GM23338 (cell line): Measurements from ENCODE around the gene WSB2. TPM values are rescaled to one million over a fixed set of nuclear protein-coding genes. Genes with fewer than 3 reads are reported as not detected.

Source experiments
- ATAC-seq: fragments of 200-7000 bp; cut with Tn5 transposase; 3 replicates; pipeline ENCODE4 v1.9.1; 2020
- DNase-seq: peaks from one replicate; pipeline ENCODE4 v3.0.0-alpha.2; 2015; ENCODE audit warnings: low spot score
- H2AFZ ChIP-seq: fragments of 200-600 bp; sonication (generic); 2 replicates; pipeline ENCODE4 v1.8.0; 2016; ENCODE audit warnings: antibody characterized with exemption, mild to moderate bottlenecking, moderate library complexity
- H3F3A ChIP-seq: fragments of 200-600 bp; sonication (generic); replicated peaks from 2 replicates; pipeline ENCODE4 v1.8.0; 2017; ENCODE audit warnings: antibody characterized with exemption, mixed run types, low read depth
- H3K27ac ChIP-seq: fragments of 200-600 bp; sonication (generic); 2 replicates; pipeline ENCODE4 v1.6.1; 2016; ENCODE audit warnings: low read depth
- H3K27me3 ChIP-seq: fragments of 200-600 bp; sonication (generic); 2 replicates; pipeline ENCODE4 v1.8.0; 2016; ENCODE audit warnings: mild to moderate bottlenecking, mixed run types, moderate library complexity; ENCODE audit not compliant: insufficient read depth
- H3K36me3 ChIP-seq: fragments of 200-600 bp; sonication (generic); 2 replicates; pipeline ENCODE4 v1.8.0; 2016; ENCODE audit warnings: mild to moderate bottlenecking; ENCODE audit not compliant: insufficient read depth
- H3K4me1 ChIP-seq: fragments of 200-600 bp; sonication (generic); 2 replicates; pipeline ENCODE4 v1.8.0; 2016; ENCODE audit warnings: mild to moderate bottlenecking, moderate library complexity; ENCODE audit not compliant: insufficient read depth
- H3K4me2 ChIP-seq: fragments of 200-600 bp; sonication (generic); 2 replicates; pipeline ENCODE4 v1.7.1; 2017; ENCODE audit warnings: mixed run types
- H3K4me3 ChIP-seq: fragments of 200-600 bp; sonication (generic); 2 replicates; pipeline ENCODE4 v1.6.1; 2016; ENCODE audit warnings: mixed run types
- H3K79me2 ChIP-seq: fragments of 200-600 bp; sonication (generic); replicated peaks from 2 replicates; pipeline ENCODE4 v1.8.0; 2017; ENCODE audit warnings: mild to moderate bottlenecking; ENCODE audit not compliant: insufficient read depth
- H3K9me2 ChIP-seq: fragments of 200-600 bp; sonication (generic); 2 replicates; pipeline ENCODE4 v1.8.0; 2017; ENCODE audit not compliant: insufficient read depth
- H4K20me1 ChIP-seq: fragments of 200-600 bp; sonication (generic); replicated peaks from 2 replicates; pipeline ENCODE4 v1.8.0; 2017; ENCODE audit warnings: mild to moderate bottlenecking; ENCODE audit not compliant: insufficient read depth
- H3K27ac Mint-ChIP-seq: 2 replicates; pipeline ENCODE4 v1.8.0; 2020; ENCODE audit warnings: inconsistent platforms, mild to moderate bottlenecking, moderate library complexity, mixed read lengths
- H3K27me3 Mint-ChIP-seq: 3 replicates; pipeline ENCODE4 v1.8.0; 2022; ENCODE audit warnings: low read depth, mild to moderate bottlenecking, moderate library complexity, mixed read lengths, inconsistent platforms; ENCODE audit not compliant: insufficient read depth, poor library complexity
- H3K36me3 Mint-ChIP-seq: 3 replicates; pipeline ENCODE4 v1.8.0; 2021; ENCODE audit warnings: low read depth, mild to moderate bottlenecking, inconsistent platforms, moderate library complexity, mixed read lengths
- H3K4me1 Mint-ChIP-seq: 3 replicates; pipeline ENCODE4 v1.8.0; 2020; ENCODE audit warnings: mild to moderate bottlenecking, inconsistent platforms, mixed read lengths
- H3K4me3 Mint-ChIP-seq: 3 replicates; pipeline ENCODE4 v1.8.0; 2021; ENCODE audit warnings: moderate library complexity, mild to moderate bottlenecking, inconsistent platforms, mixed read lengths
- H3K9me3 Mint-ChIP-seq: 3 replicates; pipeline ENCODE4 v1.8.0; 2020; ENCODE audit warnings: moderate library complexity, mild to moderate bottlenecking, inconsistent platforms, mixed read lengths
- CREB1 ChIP-seq: fragments of 250-450 bp; sonication (Bioruptor Pico); IDR thresholded peaks from 2 replicates; pipeline ENCODE4 v1.5.0; 2020; ENCODE audit warnings: low read depth, mild to moderate bottlenecking, moderate library complexity
- EZH2 ChIP-seq: fragments of 200-600 bp; sonication (generic); IDR thresholded peaks from one replicate; pipeline ENCODE4 v1.8.0; 2017; ENCODE audit warnings: antibody characterized with exemption, mild to moderate bottlenecking, low read depth; ENCODE audit not compliant: unreplicated experiment
- EZH2phosphoT487 ChIP-seq: fragments of 200-600 bp; sonication (generic); IDR thresholded peaks from one replicate; pipeline ENCODE4 v1.8.1; 2018; ENCODE audit warnings: antibody characterized with exemption; ENCODE audit not compliant: unreplicated experiment
- JUNB ChIP-seq: IDR thresholded peaks from one replicate; pipeline ENCODE4 v1.6.1; 2016; ENCODE audit warnings: antibody characterized with exemption; ENCODE audit not compliant: unreplicated experiment
- NANOG ChIP-seq: IDR thresholded peaks from 2 replicates; pipeline ENCODE4 v1.6.1; 2016; ENCODE audit warnings: antibody characterized with exemption, borderline replicate concordance
- POLR2AphosphoS5 ChIP-seq: IDR thresholded peaks from 2 replicates; pipeline ENCODE4 v1.6.1; 2016; ENCODE audit warnings: antibody characterized with exemption, low read depth
- STAT1 ChIP-seq: IDR thresholded peaks from one replicate; pipeline ENCODE4 v1.6.1; 2016; ENCODE audit warnings: antibody characterized with exemption; ENCODE audit not compliant: unreplicated experiment
- ZNF114 ChIP-seq: fragments of 250-450 bp; sonication (Bioruptor Pico); IDR thresholded peaks from 2 replicates; pipeline ENCODE4 v1.5.0; 2020; ENCODE audit warnings: mild to moderate bottlenecking, moderate library complexity
- ZNF331 ChIP-seq: fragments of 250-450 bp; sonication (Bioruptor Pico); IDR thresholded peaks from 2 replicates; pipeline ENCODE4 v1.5.0; 2020; ENCODE audit warnings: low read depth, mild to moderate bottlenecking, moderate library complexity
- polyA plus RNA-seq: library from polyadenylated mRNA; unstranded; fragments of >200 nt; fragmentation: Nextera tagmentation; extraction: Ambion mirVana; gene quantifications from 2 replicates; pipeline ENCODE4 v1.2.1, GENCODE V29; 2016
- total RNA-seq: library from RNA; depleted of rRNA; stranded (reverse); fragments of >200 nt; shearing (Covaris generic); gene quantifications from 2 replicates; pipeline ENCODE4 v1.2.3, GENCODE V29; 2014
- TF ChIP-seq, protein P1 (sequence below): IDR thresholded peaks from one replicate; pipeline ENCODE4 v1.6.1; 2018; ENCODE audit warnings: antibody characterized with exemption; ENCODE audit not compliant: unreplicated experiment
- TF ChIP-seq, protein P2 (sequence below): IDR thresholded peaks from 2 replicates; pipeline ENCODE4 v1.6.1; 2016; ENCODE audit warnings: antibody characterized with exemption
- TF ChIP-seq, protein P3 (sequence below): fragments of 250-450 bp; sonication (Bioruptor Pico); IDR thresholded peaks from 2 replicates; pipeline ENCODE4 v1.5.0; 2020; ENCODE audit warnings: mild to moderate bottlenecking, moderate library complexity
- TF ChIP-seq, protein P4 (sequence below), 2 experiments: fragments of 200-600 bp in 1 of 2; sonication (generic) in 1 of 2; conservative IDR thresholded peaks; 2 replicates each; pipeline versions ENCODE4 v1.5.1 to v1.6.1; 2016 to 2017; ENCODE audit warnings: antibody characterized with exemption in 2 of 2, low read depth in 2 of 2, mild to moderate bottlenecking in 2 of 2, moderate library complexity in 1 of 2

Gene WSB2
- total and polyA plus RNA-seq, 2 experiments from 2014 or later, result 36.6 to 60.8 TPM

GRCh38 chr12:118050972-118051910 is 9.7 kb downstream of the WSB2 start:
- Mint-ChIP-seq H3K4me1 (peaks cover 15% of the 10 kb centered on the region), H3K4me3 (no peak overlapping the region), H3K9me3 (no peaks in the 10 kb centered on the region), H3K27me3 (peaks cover 2% of the 10 kb centered on the region), H3K36me3 (peaks cover 51% of the 10 kb centered on the region), H3K27ac (no peak overlapping the region; the same call in 1 of the 2 replicates)
- Histone ChIP-seq H3K36me3 (peaks cover 19% of the 10 kb centered on the region; the same call in 1 of the 2 replicates), H2AFZ (no peak overlapping the region), H3F3A (peaks cover 8% of the 10 kb centered on the region; the same call in 1 of the 2 replicates), H3K4me2 (no peak overlapping the region), H3K27me3 (no peaks in the 10 kb centered on the region), H3K4me3 (no peak overlapping the region), H4K20me1 (peaks cover 14% of the 10 kb centered on the region; the same call in 1 of the 2 replicates), H3K27ac (no peak overlapping the region), H3K9me2 (no peaks in the 10 kb centered on the region), H3K79me2 (peaks cover 62% of the 10 kb centered on the region), H3K4me1 (no peaks in the 10 kb centered on the region)
- TF ChIP-seq, protein P1, sequence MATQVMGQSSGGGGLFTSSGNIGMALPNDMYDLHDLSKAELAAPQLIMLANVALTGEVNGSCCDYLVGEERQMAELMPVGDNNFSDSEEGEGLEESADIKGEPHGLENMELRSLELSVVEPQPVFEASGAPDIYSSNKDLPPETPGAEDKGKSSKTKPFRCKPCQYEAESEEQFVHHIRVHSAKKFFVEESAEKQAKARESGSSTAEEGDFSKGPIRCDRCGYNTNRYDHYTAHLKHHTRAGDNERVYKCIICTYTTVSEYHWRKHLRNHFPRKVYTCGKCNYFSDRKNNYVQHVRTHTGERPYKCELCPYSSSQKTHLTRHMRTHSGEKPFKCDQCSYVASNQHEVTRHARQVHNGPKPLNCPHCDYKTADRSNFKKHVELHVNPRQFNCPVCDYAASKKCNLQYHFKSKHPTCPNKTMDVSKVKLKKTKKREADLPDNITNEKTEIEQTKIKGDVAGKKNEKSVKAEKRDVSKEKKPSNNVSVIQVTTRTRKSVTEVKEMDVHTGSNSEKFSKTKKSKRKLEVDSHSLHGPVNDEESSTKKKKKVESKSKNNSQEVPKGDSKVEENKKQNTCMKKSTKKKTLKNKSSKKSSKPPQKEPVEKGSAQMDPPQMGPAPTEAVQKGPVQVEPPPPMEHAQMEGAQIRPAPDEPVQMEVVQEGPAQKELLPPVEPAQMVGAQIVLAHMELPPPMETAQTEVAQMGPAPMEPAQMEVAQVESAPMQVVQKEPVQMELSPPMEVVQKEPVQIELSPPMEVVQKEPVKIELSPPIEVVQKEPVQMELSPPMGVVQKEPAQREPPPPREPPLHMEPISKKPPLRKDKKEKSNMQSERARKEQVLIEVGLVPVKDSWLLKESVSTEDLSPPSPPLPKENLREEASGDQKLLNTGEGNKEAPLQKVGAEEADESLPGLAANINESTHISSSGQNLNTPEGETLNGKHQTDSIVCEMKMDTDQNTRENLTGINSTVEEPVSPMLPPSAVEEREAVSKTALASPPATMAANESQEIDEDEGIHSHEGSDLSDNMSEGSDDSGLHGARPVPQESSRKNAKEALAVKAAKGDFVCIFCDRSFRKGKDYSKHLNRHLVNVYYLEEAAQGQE, result no peak
- TF ChIP-seq, protein P2, sequence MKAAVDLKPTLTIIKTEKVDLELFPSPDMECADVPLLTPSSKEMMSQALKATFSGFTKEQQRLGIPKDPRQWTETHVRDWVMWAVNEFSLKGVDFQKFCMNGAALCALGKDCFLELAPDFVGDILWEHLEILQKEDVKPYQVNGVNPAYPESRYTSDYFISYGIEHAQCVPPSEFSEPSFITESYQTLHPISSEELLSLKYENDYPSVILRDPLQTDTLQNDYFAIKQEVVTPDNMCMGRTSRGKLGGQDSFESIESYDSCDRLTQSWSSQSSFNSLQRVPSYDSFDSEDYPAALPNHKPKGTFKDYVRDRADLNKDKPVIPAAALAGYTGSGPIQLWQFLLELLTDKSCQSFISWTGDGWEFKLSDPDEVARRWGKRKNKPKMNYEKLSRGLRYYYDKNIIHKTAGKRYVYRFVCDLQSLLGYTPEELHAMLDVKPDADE, result no peak
- TF ChIP-seq STAT1 (no peak), POLR2AphosphoS5 (no peak), JUNB (no peak), NANOG (no peak), EZH2phosphoT487 (no peak), ZNF114 (CRISPR knock-in tag) (no peak), CREB1 (CRISPR knock-in tag) (no peak), ZNF331 (CRISPR knock-in tag) (no peak), EZH2 (no peak)
- TF ChIP-seq, protein P3, sequence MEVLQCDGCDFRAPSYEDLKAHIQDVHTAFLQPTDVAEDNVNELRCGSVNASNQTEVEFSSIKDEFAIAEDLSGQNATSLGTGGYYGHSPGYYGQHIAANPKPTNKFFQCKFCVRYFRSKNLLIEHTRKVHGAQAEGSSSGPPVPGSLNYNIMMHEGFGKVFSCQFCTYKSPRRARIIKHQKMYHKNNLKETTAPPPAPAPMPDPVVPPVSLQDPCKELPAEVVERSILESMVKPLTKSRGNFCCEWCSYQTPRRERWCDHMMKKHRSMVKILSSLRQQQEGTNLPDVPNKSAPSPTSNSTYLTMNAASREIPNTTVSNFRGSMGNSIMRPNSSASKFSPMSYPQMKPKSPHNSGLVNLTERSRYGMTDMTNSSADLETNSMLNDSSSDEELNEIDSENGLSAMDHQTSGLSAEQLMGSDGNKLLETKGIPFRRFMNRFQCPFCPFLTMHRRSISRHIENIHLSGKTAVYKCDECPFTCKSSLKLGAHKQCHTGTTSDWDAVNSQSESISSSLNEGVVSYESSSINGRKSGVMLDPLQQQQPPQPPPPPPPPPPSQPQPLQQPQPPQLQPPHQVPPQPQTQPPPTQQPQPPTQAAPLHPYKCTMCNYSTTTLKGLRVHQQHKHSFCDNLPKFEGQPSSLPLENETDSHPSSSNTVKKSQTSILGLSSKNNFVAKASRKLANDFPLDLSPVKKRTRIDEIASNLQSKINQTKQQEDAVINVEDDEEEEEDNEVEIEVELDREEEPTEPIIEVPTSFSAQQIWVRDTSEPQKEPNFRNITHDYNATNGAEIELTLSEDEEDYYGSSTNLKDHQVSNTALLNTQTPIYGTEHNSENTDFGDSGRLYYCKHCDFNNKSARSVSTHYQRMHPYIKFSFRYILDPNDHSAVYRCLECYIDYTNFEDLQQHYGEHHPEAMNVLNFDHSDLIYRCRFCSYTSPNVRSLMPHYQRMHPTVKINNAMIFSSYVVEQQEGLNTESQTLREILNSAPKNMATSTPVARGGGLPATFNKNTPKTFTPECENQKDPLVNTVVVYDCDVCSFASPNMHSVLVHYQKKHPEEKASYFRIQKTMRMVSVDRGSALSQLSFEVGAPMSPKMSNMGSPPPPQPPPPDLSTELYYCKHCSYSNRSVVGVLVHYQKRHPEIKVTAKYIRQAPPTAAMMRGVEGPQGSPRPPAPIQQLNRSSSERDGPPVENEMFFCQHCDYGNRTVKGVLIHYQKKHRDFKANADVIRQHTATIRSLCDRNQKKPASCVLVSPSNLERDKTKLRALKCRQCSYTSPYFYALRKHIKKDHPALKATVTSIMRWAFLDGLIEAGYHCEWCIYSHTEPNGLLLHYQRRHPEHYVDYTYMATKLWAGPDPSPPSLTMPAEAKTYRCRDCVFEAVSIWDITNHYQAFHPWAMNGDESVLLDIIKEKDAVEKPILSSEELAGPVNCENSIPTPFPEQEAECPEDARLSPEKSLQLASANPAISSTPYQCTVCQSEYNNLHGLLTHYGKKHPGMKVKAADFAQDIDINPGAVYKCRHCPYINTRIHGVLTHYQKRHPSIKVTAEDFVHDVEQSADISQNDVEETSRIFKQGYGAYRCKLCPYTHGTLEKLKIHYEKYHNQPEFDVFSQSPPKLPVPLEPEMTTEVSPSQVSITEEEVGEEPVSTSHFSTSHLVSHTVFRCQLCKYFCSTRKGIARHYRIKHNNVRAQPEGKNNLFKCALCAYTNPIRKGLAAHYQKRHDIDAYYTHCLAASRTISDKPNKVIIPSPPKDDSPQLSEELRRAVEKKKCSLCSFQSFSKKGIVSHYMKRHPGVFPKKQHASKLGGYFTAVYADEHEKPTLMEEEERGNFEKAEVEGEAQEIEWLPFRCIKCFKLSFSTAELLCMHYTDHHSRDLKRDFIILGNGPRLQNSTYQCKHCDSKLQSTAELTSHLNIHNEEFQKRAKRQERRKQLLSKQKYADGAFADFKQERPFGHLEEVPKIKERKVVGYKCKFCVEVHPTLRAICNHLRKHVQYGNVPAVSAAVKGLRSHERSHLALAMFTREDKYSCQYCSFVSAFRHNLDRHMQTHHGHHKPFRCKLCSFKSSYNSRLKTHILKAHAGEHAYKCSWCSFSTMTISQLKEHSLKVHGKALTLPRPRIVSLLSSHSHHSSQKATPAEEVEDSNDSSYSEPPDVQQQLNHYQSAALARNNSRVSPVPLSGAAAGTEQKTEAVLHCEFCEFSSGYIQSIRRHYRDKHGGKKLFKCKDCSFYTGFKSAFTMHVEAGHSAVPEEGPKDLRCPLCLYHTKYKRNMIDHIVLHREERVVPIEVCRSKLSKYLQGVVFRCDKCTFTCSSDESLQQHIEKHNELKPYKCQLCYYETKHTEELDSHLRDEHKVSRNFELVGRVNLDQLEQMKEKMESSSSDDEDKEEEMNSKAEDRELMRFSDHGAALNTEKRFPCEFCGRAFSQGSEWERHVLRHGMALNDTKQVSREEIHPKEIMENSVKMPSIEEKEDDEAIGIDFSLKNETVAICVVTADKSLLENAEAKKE (CRISPR knock-in tag), result no peak
- TF ChIP-seq, protein P4, sequence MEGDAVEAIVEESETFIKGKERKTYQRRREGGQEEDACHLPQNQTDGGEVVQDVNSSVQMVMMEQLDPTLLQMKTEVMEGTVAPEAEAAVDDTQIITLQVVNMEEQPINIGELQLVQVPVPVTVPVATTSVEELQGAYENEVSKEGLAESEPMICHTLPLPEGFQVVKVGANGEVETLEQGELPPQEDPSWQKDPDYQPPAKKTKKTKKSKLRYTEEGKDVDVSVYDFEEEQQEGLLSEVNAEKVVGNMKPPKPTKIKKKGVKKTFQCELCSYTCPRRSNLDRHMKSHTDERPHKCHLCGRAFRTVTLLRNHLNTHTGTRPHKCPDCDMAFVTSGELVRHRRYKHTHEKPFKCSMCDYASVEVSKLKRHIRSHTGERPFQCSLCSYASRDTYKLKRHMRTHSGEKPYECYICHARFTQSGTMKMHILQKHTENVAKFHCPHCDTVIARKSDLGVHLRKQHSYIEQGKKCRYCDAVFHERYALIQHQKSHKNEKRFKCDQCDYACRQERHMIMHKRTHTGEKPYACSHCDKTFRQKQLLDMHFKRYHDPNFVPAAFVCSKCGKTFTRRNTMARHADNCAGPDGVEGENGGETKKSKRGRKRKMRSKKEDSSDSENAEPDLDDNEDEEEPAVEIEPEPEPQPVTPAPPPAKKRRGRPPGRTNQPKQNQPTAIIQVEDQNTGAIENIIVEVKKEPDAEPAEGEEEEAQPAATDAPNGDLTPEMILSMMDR (conservative IDR thresholded peaks at IDR 0.05; ENCODE audit: low read depth in 2 of 2), result no peak
- DNase-seq (no peak), ATAC-seq (no peak)
